Measurements from ENCODE around the gene RAB11FIP4. TPM values are rescaled to one million over a fixed set of nuclear protein-coding genes. Genes with fewer than 3 reads are reported as not detected.

The RAB11FIP4 gene
- total and polyA plus RNA-seq, 2 of the 13 experiments (the other 11 are each of a cell fraction or from before 2014, with no cell fraction given), result 28.0 to 89.3 TPM

DNA sequence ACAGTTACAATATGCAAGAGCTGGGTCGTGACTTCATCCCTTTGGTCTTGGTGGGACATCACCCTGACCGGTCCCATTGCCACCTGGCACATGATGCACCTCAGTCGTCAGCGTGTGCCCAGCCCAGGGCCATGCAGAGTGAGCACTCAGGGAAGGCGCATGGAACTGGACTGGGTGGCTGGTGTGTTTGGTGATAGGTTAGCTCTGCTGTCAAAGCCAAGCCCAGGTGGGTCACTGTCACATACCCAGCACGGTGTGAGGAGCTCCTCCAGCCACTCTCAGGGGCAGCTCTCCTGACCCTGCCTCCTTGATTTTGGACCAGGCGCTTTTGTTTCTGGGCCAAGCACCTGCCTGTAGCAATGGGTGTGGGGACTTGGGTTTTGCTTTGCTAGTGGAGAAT lies 180.9 kb downstream of the RAB11FIP4 start (continued):
- TF ChIP-seq, protein P1, sequence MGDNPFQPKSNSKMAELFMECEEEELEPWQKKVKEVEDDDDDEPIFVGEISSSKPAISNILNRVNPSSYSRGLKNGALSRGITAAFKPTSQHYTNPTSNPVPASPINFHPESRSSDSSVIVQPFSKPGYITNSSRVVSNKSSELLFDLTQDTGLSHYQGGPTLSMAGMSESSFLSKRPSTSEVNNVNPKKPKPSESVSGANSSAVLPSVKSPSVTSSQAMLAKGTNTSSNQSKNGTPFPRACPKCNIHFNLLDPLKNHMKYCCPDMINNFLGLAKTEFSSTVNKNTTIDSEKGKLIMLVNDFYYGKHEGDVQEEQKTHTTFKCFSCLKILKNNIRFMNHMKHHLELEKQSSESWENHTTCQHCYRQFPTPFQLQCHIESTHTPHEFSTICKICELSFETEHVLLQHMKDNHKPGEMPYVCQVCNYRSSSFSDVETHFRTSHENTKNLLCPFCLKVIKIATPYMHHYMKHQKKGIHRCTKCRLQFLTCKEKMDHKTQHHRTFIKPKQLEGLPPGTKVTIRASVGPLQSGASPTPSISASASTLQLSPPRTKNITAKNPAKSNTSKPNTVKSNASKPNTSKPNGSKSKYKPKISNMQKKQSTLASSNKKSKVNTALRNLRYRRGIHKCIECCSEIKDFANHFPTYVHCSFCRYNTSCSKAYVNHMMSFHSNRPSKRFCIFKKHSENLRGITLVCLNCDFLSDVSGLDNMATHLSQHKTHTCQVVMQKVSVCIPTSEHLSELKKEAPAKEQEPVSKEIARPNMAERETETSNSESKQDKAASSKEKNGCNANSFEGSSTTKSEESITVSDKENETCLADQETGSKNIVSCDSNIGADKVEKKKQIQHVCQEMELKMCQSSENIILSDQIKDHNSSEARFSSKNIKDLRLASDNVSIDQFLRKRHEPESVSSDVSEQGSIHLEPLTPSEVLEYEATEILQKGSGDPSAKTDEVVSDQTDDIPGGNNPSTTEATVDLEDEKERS (CRISPR knock-in tag; IDR thresholded peaks at IDR 0.05), result no peak

DNA sequence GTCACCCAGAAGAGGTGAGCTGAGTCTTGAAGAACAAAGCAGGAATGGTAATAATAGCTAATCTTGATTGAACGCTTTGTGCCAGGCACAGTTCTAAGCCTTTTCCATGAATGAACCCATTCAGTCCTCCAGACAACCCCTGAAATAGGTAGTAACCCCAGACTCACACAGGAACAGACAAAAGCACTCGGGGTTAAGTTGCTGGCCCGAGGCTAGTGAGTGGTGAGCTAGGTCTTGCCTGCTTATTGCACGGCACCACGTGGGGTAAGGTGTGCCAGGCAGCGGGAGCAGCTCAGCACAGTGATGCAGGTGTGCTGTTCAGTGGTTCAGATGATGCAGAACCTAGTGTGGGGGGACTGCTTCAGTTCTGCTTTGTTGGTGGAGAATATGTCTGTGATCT lies 181.6 kb downstream of the RAB11FIP4 start:
- Histone ChIP-seq H3K4me2 (ENCODE audit: low read depth, low read length) (no peak overlapping the region), H3K27me3 (ENCODE audit: control insufficient read depth in 1 of 2, insufficient read depth in 2 of 2, low read length in 2 of 2) (peaks cover 9 to 36% of the 10 kb centered on the region in 2 experiments; a peak in 4 of 5 replicates), H3K9ac (ENCODE audit: insufficient read depth, low read depth, low read length) (no peak overlapping the region), H3K9me3 (ENCODE audit: low read length) (no peaks in the 10 kb centered on the region), H3K4me3 (replicated peaks in 1 of 3; ENCODE audit: insufficient read depth in 1 of 3, low read depth in 2 of 3, low read length in 3 of 3) (no peak overlapping the region), H3K4me1 (ENCODE audit: insufficient read depth, low read length) (peaks cover 6% of the 10 kb centered on the region; the same call in 1 of the 2 replicates), H3K79me2 (ENCODE audit: insufficient read depth, low read length) (no peaks in the 10 kb centered on the region), H4K20me1 (ENCODE audit: insufficient read depth, low read length) (no peaks in the 10 kb centered on the region), H3K27ac (ENCODE audit: extremely low read length, insufficient read depth, low read length) (no peak overlapping the region), H3K36me3 (replicated peaks in 1 of 2; ENCODE audit: control insufficient read depth in 1 of 2, insufficient read depth in 2 of 2, low read length in 2 of 2) (no peaks in the 10 kb centered on the region), H2AFZ (ENCODE audit: low read length) (no peak overlapping the region)
- ATAC-seq, result no peak
- TF ChIP-seq MXD4 (CRISPR knock-in tag; IDR thresholded peaks at IDR 0.05) (no peak), FOXJ3 (CRISPR knock-in tag; IDR thresholded peaks at IDR 0.05; ENCODE audit: borderline replicate concordance) (no peak), DNMT3B (CRISPR knock-in tag; conservative IDR thresholded peaks at IDR 0.05) (no peak), KDM5A (IDR thresholded peaks at IDR 0.05; ENCODE audit: borderline replicate concordance, low read length) (no peak), ZC3H4 (CRISPR knock-in tag; IDR thresholded peaks at IDR 0.05; ENCODE audit: borderline replicate concordance) (no peak)
- TF ChIP-seq, protein P2, sequence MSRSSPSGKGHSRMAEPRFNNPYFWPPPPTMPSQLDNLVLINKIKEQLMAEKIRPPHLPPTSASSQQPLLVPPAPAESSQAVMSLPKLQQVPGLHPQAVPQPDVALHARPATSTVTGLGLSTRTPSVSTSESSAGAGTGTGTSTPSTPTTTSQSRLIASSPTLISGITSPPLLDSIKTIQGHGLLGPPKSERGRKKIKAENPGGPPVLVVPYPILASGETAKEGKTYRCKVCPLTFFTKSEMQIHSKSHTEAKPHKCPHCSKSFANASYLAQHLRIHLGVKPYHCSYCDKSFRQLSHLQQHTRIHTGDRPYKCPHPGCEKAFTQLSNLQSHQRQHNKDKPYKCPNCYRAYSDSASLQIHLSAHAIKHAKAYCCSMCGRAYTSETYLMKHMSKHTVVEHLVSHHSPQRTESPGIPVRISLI (CRISPR knock-in tag; IDR thresholded peaks at IDR 0.05; ENCODE audit: borderline replicate concordance), result no peak
- TF ChIP-seq, protein P3, sequence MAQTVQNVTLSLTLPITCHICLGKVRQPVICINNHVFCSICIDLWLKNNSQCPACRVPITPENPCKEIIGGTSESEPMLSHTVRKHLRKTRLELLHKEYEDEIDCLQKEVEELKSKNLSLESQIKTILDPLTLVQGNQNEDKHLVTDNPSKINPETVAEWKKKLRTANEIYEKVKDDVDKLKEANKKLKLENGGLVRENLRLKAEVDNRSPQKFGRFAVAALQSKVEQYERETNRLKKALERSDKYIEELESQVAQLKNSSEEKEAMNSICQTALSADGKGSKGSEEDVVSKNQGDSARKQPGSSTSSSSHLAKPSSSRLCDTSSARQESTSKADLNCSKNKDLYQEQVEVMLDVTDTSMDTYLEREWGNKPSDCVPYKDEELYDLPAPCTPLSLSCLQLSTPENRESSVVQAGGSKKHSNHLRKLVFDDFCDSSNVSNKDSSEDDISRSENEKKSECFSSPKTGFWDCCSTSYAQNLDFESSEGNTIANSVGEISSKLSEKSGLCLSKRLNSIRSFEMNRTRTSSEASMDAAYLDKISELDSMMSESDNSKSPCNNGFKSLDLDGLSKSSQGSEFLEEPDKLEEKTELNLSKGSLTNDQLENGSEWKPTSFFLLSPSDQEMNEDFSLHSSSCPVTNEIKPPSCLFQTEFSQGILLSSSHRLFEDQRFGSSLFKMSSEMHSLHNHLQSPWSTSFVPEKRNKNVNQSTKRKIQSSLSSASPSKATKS (CRISPR knock-in tag; IDR thresholded peaks at IDR 0.05), result no peak
- TF ChIP-seq, protein P4, sequence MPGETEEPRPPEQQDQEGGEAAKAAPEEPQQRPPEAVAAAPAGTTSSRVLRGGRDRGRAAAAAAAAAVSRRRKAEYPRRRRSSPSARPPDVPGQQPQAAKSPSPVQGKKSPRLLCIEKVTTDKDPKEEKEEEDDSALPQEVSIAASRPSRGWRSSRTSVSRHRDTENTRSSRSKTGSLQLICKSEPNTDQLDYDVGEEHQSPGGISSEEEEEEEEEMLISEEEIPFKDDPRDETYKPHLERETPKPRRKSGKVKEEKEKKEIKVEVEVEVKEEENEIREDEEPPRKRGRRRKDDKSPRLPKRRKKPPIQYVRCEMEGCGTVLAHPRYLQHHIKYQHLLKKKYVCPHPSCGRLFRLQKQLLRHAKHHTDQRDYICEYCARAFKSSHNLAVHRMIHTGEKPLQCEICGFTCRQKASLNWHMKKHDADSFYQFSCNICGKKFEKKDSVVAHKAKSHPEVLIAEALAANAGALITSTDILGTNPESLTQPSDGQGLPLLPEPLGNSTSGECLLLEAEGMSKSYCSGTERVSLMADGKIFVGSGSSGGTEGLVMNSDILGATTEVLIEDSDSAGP (CRISPR knock-in tag; IDR thresholded peaks at IDR 0.05; ENCODE audit: borderline replicate concordance), result no peak
- FAIRE-seq, result no peak
- no peak for DNase-seq (ENCODE audit: low spot score)
- in situ Hi-C loops (cut with HindIII; ENCODE audit: extremely low pct_ligation_motif_present, low pct_unique_long_range_greater_than_20kb) (no loop called here), intact Hi-C loops (cut with micrococcal nuclease; ENCODE audit: unreplicated experiment) (no loop called here)
- CTCF ChIA-PET (ENCODE audit: low intra/inter-chr PET ratio, low total read pairs), result no interaction called here
- POLR2A ChIA-PET, result no interaction called here
- no TSS peak for BruUV-seq (replicated peaks)
- WGBS (ENCODE audit: low lambda C conversion rate), result 26% methylated on average over 4 of the region's 6 CpGs

Measured in HepG2 (cell line).